Measurements from ENCODE around the gene ATRNL1. TPM values are rescaled to one million over a fixed set of nuclear protein-coding genes. Genes with fewer than 3 reads are reported as not detected.
"Not testable (repeated sequence)": the region's sequence is repeated elsewhere in the genome, so short reads cannot be mapped to it uniquely, and the experiment has no call there.

ATRNL1 gene
- polyA plus RNA-seq, 1 experiment: 0.20 TPM

DNA sequence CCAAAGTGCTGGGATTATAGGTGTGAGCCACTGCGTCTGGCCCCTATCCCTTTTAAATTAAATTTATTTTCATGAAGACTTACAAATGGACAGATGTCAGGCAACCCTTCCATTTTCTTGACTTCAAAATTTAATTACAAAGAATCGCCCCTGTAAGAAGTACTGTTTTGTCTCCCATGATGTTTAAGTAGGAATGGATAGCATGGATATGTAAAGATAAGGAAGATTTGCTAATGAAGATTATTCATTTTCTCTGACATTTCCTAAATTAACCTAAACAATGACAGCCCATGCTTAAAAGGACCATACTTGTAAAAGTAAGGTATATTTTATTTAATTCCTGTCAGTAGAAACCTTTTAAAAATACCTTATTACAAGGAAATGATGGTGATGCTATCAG is 627.0 kb downstream of the ATRNL1 start:
- H3K27me3 ChIP-seq (ENCODE audit: control insufficient read depth, insufficient read depth, low read length): no peaks in the 10 kb centered on the region
- ChIA-PET POLR2A (no interaction called here), CTCF (interaction anchor here (0.7 kb wide), 1 partner anchor 14 kb away, joined by 3 read pairs; no protein-coding TSS in a partner anchor)
- no peak overlapping the region for H3K27ac ChIP-seq (ENCODE audit: low read depth, low read length)
- no peak for DNase-seq (ENCODE audit: low read depth, low spot score)
- H3K9me3 ChIP-seq (ENCODE audit: control insufficient read depth, insufficient read depth, low read length): no peaks in the 10 kb centered on the region
- H3K4me3 ChIP-seq (ENCODE audit: low read depth, low read length): no peak overlapping the region
- TF ChIP-seq, protein P1, sequence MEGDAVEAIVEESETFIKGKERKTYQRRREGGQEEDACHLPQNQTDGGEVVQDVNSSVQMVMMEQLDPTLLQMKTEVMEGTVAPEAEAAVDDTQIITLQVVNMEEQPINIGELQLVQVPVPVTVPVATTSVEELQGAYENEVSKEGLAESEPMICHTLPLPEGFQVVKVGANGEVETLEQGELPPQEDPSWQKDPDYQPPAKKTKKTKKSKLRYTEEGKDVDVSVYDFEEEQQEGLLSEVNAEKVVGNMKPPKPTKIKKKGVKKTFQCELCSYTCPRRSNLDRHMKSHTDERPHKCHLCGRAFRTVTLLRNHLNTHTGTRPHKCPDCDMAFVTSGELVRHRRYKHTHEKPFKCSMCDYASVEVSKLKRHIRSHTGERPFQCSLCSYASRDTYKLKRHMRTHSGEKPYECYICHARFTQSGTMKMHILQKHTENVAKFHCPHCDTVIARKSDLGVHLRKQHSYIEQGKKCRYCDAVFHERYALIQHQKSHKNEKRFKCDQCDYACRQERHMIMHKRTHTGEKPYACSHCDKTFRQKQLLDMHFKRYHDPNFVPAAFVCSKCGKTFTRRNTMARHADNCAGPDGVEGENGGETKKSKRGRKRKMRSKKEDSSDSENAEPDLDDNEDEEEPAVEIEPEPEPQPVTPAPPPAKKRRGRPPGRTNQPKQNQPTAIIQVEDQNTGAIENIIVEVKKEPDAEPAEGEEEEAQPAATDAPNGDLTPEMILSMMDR (IDR thresholded peaks at IDR 0.05; ENCODE audit: low read depth, low read length): no peak

DNA sequence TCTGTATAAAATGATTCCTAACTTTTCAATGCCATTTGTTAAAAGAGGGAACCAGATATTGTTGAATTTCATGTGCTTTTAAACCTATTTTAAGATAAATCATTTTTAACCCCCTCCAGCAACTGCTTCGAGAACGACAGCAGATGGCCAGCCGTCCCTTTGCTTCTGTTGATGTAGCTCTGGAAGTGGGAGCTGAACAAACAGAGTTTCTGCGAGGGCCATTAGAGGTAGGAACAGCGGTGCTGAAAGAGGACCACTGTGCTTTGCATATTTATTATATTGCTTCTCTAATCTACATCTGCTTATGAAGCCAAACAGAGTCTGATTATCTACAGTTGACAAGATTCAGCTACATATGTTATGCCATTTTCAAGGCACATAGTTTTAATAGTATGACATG is 634.0 kb downstream of the ATRNL1 start:
- Histone ChIP-seq H3K9me3 (ENCODE audit: control insufficient read depth, insufficient read depth, low read length) (no peaks in the 10 kb centered on the region), H3K4me3 (ENCODE audit: low read depth, low read length) (no peak overlapping the region), H3K27ac (ENCODE audit: low read depth, low read length) (no peak overlapping the region), H3K27me3 (ENCODE audit: control insufficient read depth, insufficient read depth, low read length) (no peaks in the 10 kb centered on the region)
- TF ChIP-seq, protein P1 (IDR thresholded peaks at IDR 0.05; ENCODE audit: low read depth, low read length): no peak
- CTCF ChIA-PET: interaction anchor here (0.6 to 1.9 kb wide), 3 partner anchors 17 to 221 kb away, joined by 3 to 7 read pairs (median 5); no protein-coding TSS in a partner anchor
- no peak for DNase-seq (ENCODE audit: low read depth, low spot score)
- POLR2A ChIA-PET: no interaction called here

DNA sequence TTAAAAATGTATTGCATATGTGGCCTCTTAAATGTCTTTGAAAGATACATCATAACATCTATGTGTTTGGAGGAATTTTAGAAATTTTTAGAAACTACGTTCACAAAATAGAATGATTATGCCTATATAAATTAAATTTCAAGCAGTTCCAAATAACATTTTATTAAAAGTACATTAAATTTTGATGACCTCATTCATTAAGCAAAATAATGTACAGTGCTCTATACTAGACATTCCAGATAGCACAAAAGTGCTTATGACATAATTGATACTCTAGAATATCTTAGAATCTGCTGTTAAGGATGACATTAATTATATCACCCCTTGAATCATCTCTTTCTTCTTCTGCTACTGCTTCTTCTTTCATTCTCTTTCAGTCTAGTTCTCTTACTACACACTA is 650.9 kb downstream of the ATRNL1 start:
- ChIA-PET POLR2A (no interaction called here), CTCF (no interaction called here)
- H3K4me3 ChIP-seq (ENCODE audit: low read depth, low read length): no peak overlapping the region
- no peaks in the 10 kb centered on the region for H3K27me3 ChIP-seq (ENCODE audit: control insufficient read depth, insufficient read depth, low read length)
- DNase-seq (ENCODE audit: low read depth, low spot score): no peak
- H3K9me3 ChIP-seq (ENCODE audit: control insufficient read depth, insufficient read depth, low read length): no peaks in the 10 kb centered on the region
- no peak overlapping the region for H3K27ac ChIP-seq (ENCODE audit: low read depth, low read length)
- TF ChIP-seq, protein P1 (IDR thresholded peaks at IDR 0.05; ENCODE audit: low read depth, low read length): no peak

DNA sequence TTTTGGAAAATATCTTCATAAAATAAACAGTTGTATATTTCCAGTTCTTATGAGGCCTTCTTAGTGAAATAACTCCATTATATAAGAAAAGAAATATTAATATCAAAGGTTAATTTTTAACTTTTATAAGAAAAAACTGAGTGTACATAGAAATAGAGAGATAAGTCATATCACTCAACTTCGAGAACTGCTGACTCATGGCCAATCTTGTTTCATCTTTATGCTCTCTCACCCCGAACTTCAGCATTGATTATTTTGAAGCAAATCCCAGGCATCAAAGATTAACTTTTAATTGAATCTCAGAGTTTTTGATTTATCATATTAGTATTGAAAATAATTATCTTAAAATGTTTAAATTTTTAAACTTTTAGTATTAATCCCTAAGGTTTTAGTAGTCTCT is 652.8 kb downstream of the ATRNL1 start:
- Histone ChIP-seq H3K27me3 (ENCODE audit: control insufficient read depth, insufficient read depth, low read length) (no peaks in the 10 kb centered on the region), H3K4me3 (ENCODE audit: low read depth, low read length) (no peak overlapping the region), H3K27ac (ENCODE audit: low read depth, low read length) (no peak overlapping the region), H3K9me3 (ENCODE audit: control insufficient read depth, insufficient read depth, low read length) (no peaks in the 10 kb centered on the region)
- ChIA-PET CTCF (interaction anchor here (1.0 kb wide), 1 partner anchor 541 kb away, joined by 3 read pairs; no protein-coding TSS in a partner anchor), POLR2A (no interaction called here)
- no peak for DNase-seq (ENCODE audit: low read depth, low spot score)
- TF ChIP-seq, protein P1 (IDR thresholded peaks at IDR 0.05; ENCODE audit: low read depth, low read length): no peak

DNA sequence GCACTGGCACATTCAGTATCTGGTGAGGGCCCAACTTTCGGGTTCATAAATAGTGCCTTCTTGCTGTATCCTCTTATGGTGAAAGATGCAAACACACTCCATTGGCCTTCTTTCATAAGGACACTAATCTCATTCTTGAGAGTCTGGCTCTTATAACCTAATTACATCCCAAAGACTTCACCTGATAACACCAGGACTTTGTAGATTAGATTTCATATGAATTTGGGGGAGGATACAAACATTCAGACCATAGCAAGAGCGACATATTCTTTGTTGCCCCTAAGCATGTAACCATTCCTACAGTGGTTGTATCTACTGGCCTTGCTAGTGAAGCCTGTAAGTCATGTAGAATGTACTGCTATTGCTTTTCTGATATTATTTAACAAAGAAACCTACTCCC is 654.6 kb downstream of the ATRNL1 start:
- CTCF ChIA-PET: interaction anchor here (0.6 to 2.3 kb wide), 2 partner anchors 9 to 540 kb away, joined by 3 to 7 read pairs; no protein-coding TSS in a partner anchor
- H3K27ac ChIP-seq (ENCODE audit: low read depth, low read length): no peak overlapping the region
- TF ChIP-seq, protein P1 (IDR thresholded peaks at IDR 0.05; ENCODE audit: low read depth, low read length): no peak

DNA sequence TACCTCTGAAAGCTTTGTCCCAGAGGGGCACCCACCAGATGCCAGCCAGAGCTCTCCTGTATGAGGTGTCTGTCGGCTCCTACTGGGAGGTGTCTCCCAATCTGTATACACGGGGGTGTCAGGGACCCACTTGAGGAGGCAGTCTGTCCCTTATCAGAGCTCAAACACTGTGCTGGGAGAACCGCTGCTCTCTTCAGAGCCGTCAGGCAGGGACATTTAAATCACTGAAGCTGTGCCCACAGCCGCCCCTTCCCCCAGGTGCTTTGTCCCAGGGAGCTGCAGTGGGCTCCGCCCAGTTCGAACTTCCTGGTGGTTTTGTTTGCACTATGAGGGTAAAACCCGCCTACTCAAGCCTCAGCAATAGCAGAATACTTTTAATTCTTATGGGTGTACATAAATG is 665.3 kb downstream of the ATRNL1 start:
- H3K27me3 ChIP-seq (ENCODE audit: control insufficient read depth, insufficient read depth, low read length); DNase-seq (ENCODE audit: low read depth, low spot score); H3K9me3 ChIP-seq (ENCODE audit: control insufficient read depth, insufficient read depth, low read length); H3K27ac ChIP-seq (ENCODE audit: low read depth, low read length); H3K4me3 ChIP-seq (ENCODE audit: low read depth, low read length); POLR2A ChIA-PET: not testable (repeated sequence)
- CTCF ChIA-PET: interaction anchor here (0.6 to 1.2 kb wide), 2 partner anchors 529 to 628 kb away, joined by 3 to 6 read pairs; no protein-coding TSS in a partner anchor

More for the DNA sequence above, 654.6 kb downstream of the ATRNL1 start:
- no peak overlapping the region for H3K4me3 ChIP-seq (ENCODE audit: low read depth, low read length)
- no peak for DNase-seq (ENCODE audit: low read depth, low spot score)
- POLR2A ChIA-PET: no interaction called here
- H3K9me3 ChIP-seq (ENCODE audit: control insufficient read depth, insufficient read depth, low read length): no peaks in the 10 kb centered on the region
- H3K27me3 ChIP-seq (ENCODE audit: control insufficient read depth, insufficient read depth, low read length): no peaks in the 10 kb centered on the region

All from AG04450 (cell line).